Lower leg skin (tissue), 4 donors: Measurements from ENCODE around the gene CSNK1G1. TPM values are rescaled to one million over a fixed set of nuclear protein-coding genes. Genes with fewer than 3 reads are reported as not detected.
"Not testable (repeated sequence)": the region's sequence is repeated elsewhere in the genome, so short reads cannot be mapped to it uniquely, and the experiment has no call there.

Experiments
- DNase-seq, 2 donors: peaks; one replicate each; pipeline ENCODE4 v3.0.0-alpha.2; 2019; ENCODE audit warnings: low spot score in 2 of 2
- H3K4me3 ChIP-seq: fragments of 200-600 bp; sonication (generic); 2 replicates; pipeline ENCODE4 v1.5.1; 2017; ENCODE audit warnings: mild to moderate bottlenecking, low read depth; ENCODE audit not compliant: poor library complexity, severe bottlenecking
- POLR2A ChIP-seq, 2 donors: fragments of 450-650 bp; IDR thresholded peaks; one replicate each; pipeline ENCODE4 v1.6.1; 2016 to 2017; ENCODE audit warnings: antibody characterized with exemption in 2 of 2, mild to moderate bottlenecking in 1 of 2, moderate library complexity in 1 of 2
- WGBS, 2 donors: methylation state at CpG; one replicate each; pipeline ENCODE4 v1.1.5; 2018; 5-methylcytosine and 5-hydroxymethylcytosine counted together
- intact Hi-C: fragments of 100-400 bp; cut with DNase I; formaldehyde crosslinking; loops from one replicate; pipeline ENCODE4 v1.15.0; 2023; ENCODE audit warnings: low total_unique reads
- total RNA-seq, 4 donors: library from RNA; depleted of rRNA; stranded (reverse); fragments of >200 nt; gene quantifications; one replicate each; pipeline ENCODE4 v1.1.0, GENCODE V29; 2016
- TF ChIP-seq, protein P1 (sequence below), 3 donors: fragments of 450-650 bp; IDR thresholded peaks; one replicate each; pipeline ENCODE4 v1.5.1; 2016; ENCODE audit warnings: antibody characterized with exemption in 3 of 3, mild to moderate bottlenecking in 3 of 3, moderate library complexity in 2 of 3

Gene CSNK1G1
- total RNA-seq, 4 donors from 2014 or later: 11.9 to 16.7 (median 14.1) TPM

DNA sequence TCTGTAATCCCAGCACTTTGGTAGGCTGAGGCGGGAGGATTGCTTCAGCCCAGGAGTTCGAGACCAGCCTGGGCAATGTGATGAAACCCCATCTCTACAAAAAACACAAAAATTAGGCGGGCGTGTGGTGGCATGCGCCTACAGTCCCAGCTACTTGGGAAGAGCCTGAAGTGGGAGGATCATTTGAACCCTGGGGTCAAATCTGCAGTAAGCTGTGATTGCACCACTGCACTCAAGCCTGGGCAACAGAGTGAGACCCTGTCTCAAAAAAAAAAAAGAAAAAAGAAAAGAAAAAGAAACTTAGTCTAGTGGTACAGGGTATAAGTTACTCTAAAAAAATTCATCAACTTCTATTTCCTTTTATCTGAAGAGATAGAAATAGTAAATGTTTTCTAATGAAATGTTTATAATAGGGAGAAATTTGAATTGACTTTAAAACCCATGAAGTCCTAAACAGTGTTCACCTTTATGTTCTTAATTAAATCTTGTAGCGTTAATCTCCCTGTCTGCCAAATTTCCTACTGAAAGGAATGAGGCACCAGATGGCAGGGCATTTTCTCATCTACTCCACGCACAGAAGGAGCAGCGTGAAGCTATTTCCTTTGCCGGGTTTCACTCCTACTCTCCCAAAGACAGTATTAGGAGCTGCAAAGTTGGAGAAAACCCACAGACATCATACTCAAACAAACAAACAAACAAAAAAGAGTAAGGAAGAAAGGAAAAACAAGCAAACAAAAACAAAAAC is 23.4 kb upstream of the CSNK1G1 start:
- WGBS, 2 donors: 61 to 67% methylated on average over 9 of the region's 9 CpGs
- intact Hi-C loops: no loop called here
- no peak overlapping the region for H3K4me3 ChIP-seq
- DNase-seq: peak in 1 of 2 donors; percentile 40
- TF ChIP-seq POLR2A (IDR thresholded peaks at IDR 0.05): no peak
- TF ChIP-seq, protein P1, sequence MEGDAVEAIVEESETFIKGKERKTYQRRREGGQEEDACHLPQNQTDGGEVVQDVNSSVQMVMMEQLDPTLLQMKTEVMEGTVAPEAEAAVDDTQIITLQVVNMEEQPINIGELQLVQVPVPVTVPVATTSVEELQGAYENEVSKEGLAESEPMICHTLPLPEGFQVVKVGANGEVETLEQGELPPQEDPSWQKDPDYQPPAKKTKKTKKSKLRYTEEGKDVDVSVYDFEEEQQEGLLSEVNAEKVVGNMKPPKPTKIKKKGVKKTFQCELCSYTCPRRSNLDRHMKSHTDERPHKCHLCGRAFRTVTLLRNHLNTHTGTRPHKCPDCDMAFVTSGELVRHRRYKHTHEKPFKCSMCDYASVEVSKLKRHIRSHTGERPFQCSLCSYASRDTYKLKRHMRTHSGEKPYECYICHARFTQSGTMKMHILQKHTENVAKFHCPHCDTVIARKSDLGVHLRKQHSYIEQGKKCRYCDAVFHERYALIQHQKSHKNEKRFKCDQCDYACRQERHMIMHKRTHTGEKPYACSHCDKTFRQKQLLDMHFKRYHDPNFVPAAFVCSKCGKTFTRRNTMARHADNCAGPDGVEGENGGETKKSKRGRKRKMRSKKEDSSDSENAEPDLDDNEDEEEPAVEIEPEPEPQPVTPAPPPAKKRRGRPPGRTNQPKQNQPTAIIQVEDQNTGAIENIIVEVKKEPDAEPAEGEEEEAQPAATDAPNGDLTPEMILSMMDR (IDR thresholded peaks at IDR 0.05): no peak

DNA sequence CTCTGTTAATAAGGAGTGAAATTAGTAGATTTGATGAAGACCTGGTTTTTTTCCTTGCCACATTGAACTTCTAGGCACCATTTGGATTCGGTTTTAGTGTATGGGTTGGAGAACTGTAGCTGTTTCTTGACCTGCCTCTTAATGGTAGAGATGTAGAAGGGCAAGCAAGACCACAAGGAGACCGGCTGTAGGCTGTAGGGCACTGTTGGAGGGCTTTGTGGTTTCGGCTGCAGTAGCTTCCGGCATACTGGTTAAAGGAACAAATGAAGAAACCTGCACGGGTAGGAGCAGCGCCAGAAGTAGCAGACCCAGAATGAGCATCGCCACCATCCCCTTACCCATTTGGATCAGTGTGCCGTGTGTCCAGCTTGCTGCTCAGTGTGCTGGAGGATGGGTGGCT is 17.4 kb upstream of the CSNK1G1 start:
- intact Hi-C loops: no loop called here
- 85 to 93% methylated on average over 8 of the region's 8 CpGs for WGBS, 2 donors
- no peak for TF ChIP-seq POLR2A (IDR thresholded peaks at IDR 0.05)
- TF ChIP-seq, protein P1 (IDR thresholded peaks at IDR 0.05): no peak
- DNase-seq: peak in 1 of 2 donors; percentile 52
- H3K4me3 ChIP-seq: no peak overlapping the region

DNA sequence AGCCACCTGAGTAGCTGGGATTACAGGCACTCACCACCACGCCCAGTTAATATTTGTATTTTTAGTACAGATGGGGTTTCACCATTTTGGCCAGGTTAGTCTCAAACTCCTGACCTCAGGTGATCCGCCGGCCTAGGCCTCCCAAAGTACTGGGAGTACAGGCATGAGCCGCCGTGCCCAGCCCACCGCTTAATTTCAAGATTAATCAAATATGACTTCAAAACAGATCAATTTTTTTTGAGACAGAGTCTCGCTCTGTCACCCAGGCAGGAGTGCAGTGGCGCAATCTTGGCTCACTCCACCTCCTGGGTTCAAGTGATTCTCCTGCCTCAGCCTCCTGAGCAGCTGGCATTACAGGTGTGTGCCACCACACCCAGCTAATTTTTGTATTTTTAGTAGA is 15.4 kb upstream of the CSNK1G1 start:
- intact Hi-C loops: not testable (repeated sequence)
- 96 to 98% methylated on average over 8 of the region's 8 CpGs for WGBS, 2 donors

DNA sequence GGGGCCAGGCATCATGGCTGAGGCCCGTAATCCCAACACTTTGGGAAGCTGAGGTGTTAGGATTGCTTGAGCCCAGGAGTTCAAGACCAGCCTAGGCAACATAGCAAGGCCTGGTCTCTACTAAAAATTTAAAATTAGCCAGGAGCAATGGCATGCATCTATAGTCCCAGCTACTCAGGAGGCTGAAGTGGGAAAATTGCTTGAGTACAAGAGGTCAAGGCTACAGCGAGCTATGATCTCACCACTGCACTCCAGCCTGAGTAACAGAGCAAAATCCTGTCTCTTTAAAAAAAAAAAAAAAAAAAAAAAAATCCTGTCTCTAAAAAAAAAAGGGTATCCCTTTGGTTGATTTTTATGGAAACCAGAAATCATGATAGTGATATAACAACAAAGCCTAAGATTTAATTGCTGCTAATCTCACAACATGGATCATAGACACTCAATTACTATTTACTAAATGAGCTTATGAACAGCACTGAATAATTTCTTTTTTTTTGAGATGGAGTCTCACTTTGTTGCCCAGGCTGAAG is 13.2 kb upstream of the CSNK1G1 start:
- no peak overlapping the region for H3K4me3 ChIP-seq
- DNase-seq: peak in 1 of 2 donors; percentile 31
- 91 to 98% methylated on average over 2 of the region's 2 CpGs for WGBS, 2 donors
- intact Hi-C loops: no loop called here
- TF ChIP-seq, protein P1 (IDR thresholded peaks at IDR 0.05): no peak
- no peak for TF ChIP-seq POLR2A (IDR thresholded peaks at IDR 0.05)

More for the DNA sequence above, 15.4 kb upstream of the CSNK1G1 start:
- not testable (repeated sequence) for H3K4me3 ChIP-seq
- peak in 1 of 2 donors; percentile 56 for DNase-seq

DNA sequence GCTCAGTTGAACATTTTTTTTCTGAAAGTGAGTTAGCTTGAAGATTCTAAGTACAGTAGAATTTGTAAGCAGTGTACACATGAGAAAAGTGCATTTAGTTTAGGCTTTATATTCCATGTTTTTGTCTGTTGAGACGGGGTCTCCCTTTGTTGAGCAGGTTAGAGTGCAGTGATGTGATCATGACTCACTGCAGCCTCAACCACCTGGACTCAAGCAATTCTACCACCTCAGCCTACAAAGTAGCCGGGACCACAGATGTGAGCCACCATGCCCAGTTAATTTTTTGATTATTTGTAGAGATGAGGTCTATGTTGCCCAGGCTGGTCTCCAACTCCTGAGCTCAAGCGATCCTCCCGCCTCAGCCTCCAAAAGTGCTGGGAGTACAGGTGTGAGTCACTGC is 5.3 kb upstream of the CSNK1G1 start:
- 92 to 97% methylated on average over 4 of the region's 4 CpGs for WGBS, 2 donors
- intact Hi-C loops: no loop called here
- TF ChIP-seq, protein P1 (IDR thresholded peaks at IDR 0.05): no peak
- no peak for TF ChIP-seq POLR2A (IDR thresholded peaks at IDR 0.05)
- no peak for DNase-seq
- no peak overlapping the region for H3K4me3 ChIP-seq

DNA sequence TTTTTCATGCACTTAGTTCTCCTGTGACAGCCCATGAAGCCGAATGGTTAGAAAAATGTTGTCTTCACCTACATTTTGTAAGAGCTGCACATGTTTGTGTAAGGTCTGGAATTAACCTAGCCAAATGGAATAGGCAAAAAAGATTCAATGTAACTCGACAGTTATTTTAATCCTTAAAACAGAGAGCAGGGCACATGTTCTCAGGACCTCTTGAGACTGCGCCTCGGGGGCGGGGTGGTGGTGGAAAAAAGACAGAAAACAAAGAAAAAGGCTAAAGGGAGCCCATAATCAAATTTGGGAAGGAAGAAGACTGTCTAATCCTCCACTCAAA is 702 bp upstream of the CSNK1G1 start:
- WGBS, 2 donors: 28 to 36% methylated on average over 5 of the region's 5 CpGs
- H3K4me3 ChIP-seq: peak overlapping the region; percentile 99
- TF ChIP-seq POLR2A (IDR thresholded peaks at IDR 0.05): no peak
- TF ChIP-seq, protein P1 (IDR thresholded peaks at IDR 0.05): no peak
- intact Hi-C loops: no loop called here
- DNase-seq: peak in 1 of 2 donors; percentile 75
